PC-9 (cell line): ENCODE measurements around the gene FAM193B.

Experiments used
- CTCF ChIP-seq: fragments of 200-600 bp; sonication (generic); conservative IDR thresholded peaks from 2 replicates; pipeline ENCODE4 v1.6.1; 2017; ENCODE audit warnings: mixed run types, antibody characterized with exemption, mild to moderate bottlenecking, moderate library complexity
- EZH2 ChIP-seq: fragments of 200-600 bp; sonication (generic); IDR thresholded peaks from 2 replicates; pipeline ENCODE4 v1.8.0; 2017; ENCODE audit warnings: antibody characterized with exemption, low read depth

GRCh38 chr5:177595991-177596774 lies 41.8 kb upstream of the FAM193B start:
- no peak for TF ChIP-seq CTCF
- TF ChIP-seq EZH2 = no peak
